Keratinocyte (primary cell): ENCODE results near the gene NOX5. TPM values are rescaled to one million over a fixed set of nuclear protein-coding genes. Genes with fewer than 3 reads are reported as not detected.

Source experiments
- DNase-seq: peaks from one replicate; pipeline ENCODE4 v3.0.0-alpha.2; 2011; ENCODE audit warnings: low read depth, missing footprints, low spot score
- FAIRE-seq: peaks from 2 replicates; lab custom pipeline; 2011; peaks lifted over from hg19 to GRCh38; lab: Jason Lieb, UNC
- H2AFZ ChIP-seq: 2 replicates; pipeline ENCODE4 v1.6.0; 2012; ENCODE audit warnings: low read length, control low read depth, inconsistent platforms; ENCODE audit not compliant: control insufficient read depth
- H3K27ac ChIP-seq: 2 replicates; pipeline ENCODE4 v1.5.1; 2011; ENCODE audit warnings: low read length; ENCODE audit not compliant: control insufficient read depth, insufficient read depth
- H3K27me3 ChIP-seq: 3 replicates; pipeline ENCODE4 v1.6.0; 2011; ENCODE audit warnings: low read length; ENCODE audit not compliant: control insufficient read depth, insufficient read depth; ENCODE audit errors: extremely low read depth
- H3K36me3 ChIP-seq, 2 experiments: 2 replicates in 1 of 2; 3 replicates in 1 of 2; pipeline ENCODE4 v1.5.1; 2011; ENCODE audit warnings: low read length in 2 of 2, mild to moderate bottlenecking in 1 of 2; ENCODE audit not compliant: control insufficient read depth in 2 of 2, insufficient read depth in 2 of 2; ENCODE audit errors: extremely low read depth in 1 of 2
- H3K4me1 ChIP-seq: 3 replicates; pipeline ENCODE4 v1.5.1; 2011; ENCODE audit warnings: low read length; ENCODE audit not compliant: control insufficient read depth, insufficient read depth; ENCODE audit errors: extremely low read depth
- H3K4me2 ChIP-seq: 3 replicates; pipeline ENCODE4 v1.6.0; 2011; ENCODE audit warnings: low read depth, low read length; ENCODE audit not compliant: control insufficient read depth, insufficient read depth; ENCODE audit errors: extremely low read depth
- H3K4me3 ChIP-seq, 3 experiments: fragments of 200-600 bp in 1 of 3; sonication (generic) in 1 of 3; 2 replicates in 2 of 3; 3 replicates in 1 of 3; pipeline ENCODE4 v1.5.1; 2011 to 2016; ENCODE audit warnings: low read length in 3 of 3, mild to moderate bottlenecking in 3 of 3, control low read depth in 2 of 3, inconsistent platforms in 1 of 3, low read depth in 1 of 3, mixed read lengths in 1 of 3, mixed run types in 1 of 3, moderate library complexity in 1 of 3; ENCODE audit not compliant: control insufficient read depth in 2 of 3, insufficient read depth in 2 of 3; ENCODE audit errors: extremely low read depth in 1 of 3
- H3K79me2 ChIP-seq: 2 replicates; pipeline ENCODE4 v1.6.0; 2012; ENCODE audit warnings: low read length; ENCODE audit not compliant: control insufficient read depth, insufficient read depth
- H3K9ac ChIP-seq: 3 replicates; pipeline ENCODE4 v1.6.0; 2011; ENCODE audit warnings: low read length; ENCODE audit not compliant: control insufficient read depth, insufficient read depth; ENCODE audit errors: extremely low read depth
- H3K9me1 ChIP-seq: 3 replicates; pipeline ENCODE4 v1.6.0; 2011; ENCODE audit warnings: low read length; ENCODE audit not compliant: control insufficient read depth, insufficient read depth; ENCODE audit errors: extremely low read depth
- H3K9me3 ChIP-seq: 2 replicates; pipeline ENCODE4 v1.5.1; 2012; ENCODE audit warnings: low read depth, low read length; ENCODE audit not compliant: control insufficient read depth
- H4K20me1 ChIP-seq: 3 replicates; pipeline ENCODE4 v1.6.0; 2011; ENCODE audit warnings: low read length; ENCODE audit not compliant: control insufficient read depth, insufficient read depth; ENCODE audit errors: extremely low read depth
- EZH2 ChIP-seq: IDR thresholded peaks from one replicate; pipeline ENCODE4 v1.6.1; 2012; ENCODE audit warnings: inconsistent platforms, mild to moderate bottlenecking, low read length, moderate library complexity
- dilution Hi-C: fragments of 300-500 bp; cut with MboI; formaldehyde crosslinking; loops from one replicate; pipeline ENCODE4 v1.7.0; 2020; ENCODE audit warnings: low sequenced_read_pairs; ENCODE audit not compliant: extremely low pct_ligation_motif_present
- polyA plus RNA-seq, 5 experiments: library from polyadenylated mRNA; depleted of rRNA in 3 of 5; stranded (reverse) in 3 of 5; stranded (forward) in 1 of 5; unstranded in 1 of 5; fragments of >200 nt; gene quantifications; 1 replicate in 1 of 5; 2 replicates in 3 of 5; 3 replicates in 1 of 5; pipeline versions ENCODE4 v1.2.1 to v1.2.3, GENCODE V29; 2011 to 2012; ENCODE audit warnings: missing spikeins in 2 of 5, low read depth in 1 of 5, low replicate concordance in 1 of 5
- TF ChIP-seq, protein P1 (sequence below), 3 experiments: IDR thresholded peaks in 1 of 3; conservative IDR thresholded peaks in 1 of 3; optimal IDR thresholded peaks in 1 of 3; 2 replicates in 2 of 3; 3 replicates in 1 of 3; pipeline versions ENCODE3 to v1.5.1; 2011; ENCODE audit warnings: low read length in 3 of 3, mild to moderate bottlenecking in 3 of 3, moderate library complexity in 2 of 3, control low read depth in 1 of 3, inconsistent platforms in 1 of 3; ENCODE audit not compliant: insufficient read depth in 2 of 3; ENCODE audit errors: extremely low read depth in 1 of 3

Gene NOX5
- polyA plus RNA-seq, 1 donor (not counting 4 experiments of a cell fraction or from before 2014, with no cell fraction given) = 0.16 TPM

DNA sequence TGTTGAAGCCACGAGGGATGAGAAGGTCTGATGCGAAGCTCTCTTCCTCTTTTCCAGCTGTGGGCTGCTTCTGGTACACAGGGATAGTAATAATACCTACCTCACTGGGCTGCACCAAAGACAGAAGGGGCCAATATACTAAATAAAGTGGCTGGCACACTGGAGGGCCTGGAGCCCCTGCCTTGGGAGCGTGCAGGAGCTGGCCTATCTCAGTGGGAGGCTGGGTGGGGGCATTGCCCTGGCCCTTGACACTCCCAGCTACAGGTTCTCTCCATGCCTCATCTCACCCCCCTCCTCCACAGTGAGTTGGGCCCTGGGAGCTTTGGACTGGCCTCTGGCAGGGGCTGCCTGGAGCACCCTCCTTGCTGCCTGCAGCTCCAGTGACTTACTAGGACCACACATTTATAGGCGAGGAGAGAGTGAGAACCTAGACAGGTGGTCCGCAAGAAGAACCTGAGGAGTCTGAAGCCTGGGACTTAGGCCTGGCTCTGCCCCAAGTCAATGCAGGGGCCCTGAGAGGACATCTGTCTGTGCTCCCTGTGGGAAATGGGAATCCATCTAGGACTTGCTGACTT lies 1.6 kb downstream of the NOX5 start:
- H3K9ac ChIP-seq = no peak overlapping the region
- no peaks in the 10 kb centered on the region for H3K27me3 ChIP-seq
- dilution Hi-C loops = no loop called here
- no peak for FAIRE-seq
- no peaks in the 10 kb centered on the region for H3K9me3 ChIP-seq
- no peaks in the 10 kb centered on the region for H4K20me1 ChIP-seq
- peaks cover 7% of the 10 kb centered on the region for H3K4me1 ChIP-seq
- no peak overlapping the region for H3K4me3 ChIP-seq
- H3K79me2 ChIP-seq = no peaks in the 10 kb centered on the region
- no peak overlapping the region for H3K27ac ChIP-seq
- no peak overlapping the region for H2AFZ ChIP-seq
- H3K36me3 ChIP-seq = no peaks in the 10 kb centered on the region
- H3K4me2 ChIP-seq = no peak overlapping the region
- TF ChIP-seq EZH2 = no peak
- TF ChIP-seq, protein P1, sequence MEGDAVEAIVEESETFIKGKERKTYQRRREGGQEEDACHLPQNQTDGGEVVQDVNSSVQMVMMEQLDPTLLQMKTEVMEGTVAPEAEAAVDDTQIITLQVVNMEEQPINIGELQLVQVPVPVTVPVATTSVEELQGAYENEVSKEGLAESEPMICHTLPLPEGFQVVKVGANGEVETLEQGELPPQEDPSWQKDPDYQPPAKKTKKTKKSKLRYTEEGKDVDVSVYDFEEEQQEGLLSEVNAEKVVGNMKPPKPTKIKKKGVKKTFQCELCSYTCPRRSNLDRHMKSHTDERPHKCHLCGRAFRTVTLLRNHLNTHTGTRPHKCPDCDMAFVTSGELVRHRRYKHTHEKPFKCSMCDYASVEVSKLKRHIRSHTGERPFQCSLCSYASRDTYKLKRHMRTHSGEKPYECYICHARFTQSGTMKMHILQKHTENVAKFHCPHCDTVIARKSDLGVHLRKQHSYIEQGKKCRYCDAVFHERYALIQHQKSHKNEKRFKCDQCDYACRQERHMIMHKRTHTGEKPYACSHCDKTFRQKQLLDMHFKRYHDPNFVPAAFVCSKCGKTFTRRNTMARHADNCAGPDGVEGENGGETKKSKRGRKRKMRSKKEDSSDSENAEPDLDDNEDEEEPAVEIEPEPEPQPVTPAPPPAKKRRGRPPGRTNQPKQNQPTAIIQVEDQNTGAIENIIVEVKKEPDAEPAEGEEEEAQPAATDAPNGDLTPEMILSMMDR (optimal IDR thresholded peaks at IDR 0.05 in 1 of 3, IDR thresholded peaks at IDR 0.05 in 1 of 3, conservative IDR thresholded peaks at IDR 0.05 in 1 of 3; ENCODE audit: extremely low read depth in 1 of 3, insufficient read depth in 2 of 3, low read length in 3 of 3) = no peak
- no peaks in the 10 kb centered on the region for H3K9me1 ChIP-seq
- DNase-seq = no peak

- dilution Hi-C loops = no loop called here
These were observed 3.5 kb downstream of the NOX5 start for GRCh38 chr15:69017978-69018377.

More at GRCh38 chr15:69017978-69018377, 3.5 kb downstream of the NOX5 start:
- Histone ChIP-seq H3K9ac (no peak overlapping the region), H3K4me2 (no peak overlapping the region), H3K36me3 (no peaks in the 10 kb centered on the region), H3K9me1 (no peaks in the 10 kb centered on the region), H3K27ac (no peak overlapping the region), H4K20me1 (no peaks in the 10 kb centered on the region), H3K79me2 (no peaks in the 10 kb centered on the region), H3K4me3 (no peak overlapping the region), H2AFZ (no peak overlapping the region), H3K9me3 (no peaks in the 10 kb centered on the region), H3K4me1 (peaks cover 7% of the 10 kb centered on the region), H3K27me3 (no peaks in the 10 kb centered on the region)
- no peak for DNase-seq
- FAIRE-seq = no peak
- TF ChIP-seq, protein P1 (optimal IDR thresholded peaks at IDR 0.05 in 1 of 3, IDR thresholded peaks at IDR 0.05 in 1 of 3, conservative IDR thresholded peaks at IDR 0.05 in 1 of 3; ENCODE audit: extremely low read depth in 1 of 3, insufficient read depth in 2 of 3, low read length in 3 of 3) = no peak
- no peak for TF ChIP-seq EZH2
